ENCODE data around the gene YAF2.
A peak's percentile ranks its signal among the peaks of the same experiment; 100 is the strongest.

YAF2 gene

DNA sequence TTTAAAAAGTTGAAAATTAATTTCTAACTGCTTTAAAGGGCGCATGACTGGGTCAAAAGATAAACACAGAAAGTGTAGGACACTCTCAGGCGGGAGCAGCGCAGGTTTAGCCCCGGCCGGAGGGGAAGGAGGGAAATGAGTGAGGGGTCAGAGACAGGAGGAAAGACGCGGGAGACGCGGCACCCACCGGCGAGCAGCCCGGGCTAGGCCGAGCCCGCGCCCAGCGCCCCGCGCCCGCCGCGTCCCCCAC lies 94.0 kb downstream of the YAF2 start:
- H3K36me3 ChIP-seq (ENCODE audit: insufficient read depth, low read length), result no peaks in the 10 kb centered on the region
- DNase-seq (ENCODE audit: low read depth, low spot score), result no peak
- no peak overlapping the region for H3K27ac ChIP-seq
- no peaks in the 10 kb centered on the region for H3K9me3 ChIP-seq (ENCODE audit: low read depth, low read length)
- TF ChIP-seq EZH2 (IDR thresholded peaks at IDR 0.05), result no peak
- no peak for TF ChIP-seq POLR2AphosphoS5 (IDR thresholded peaks at IDR 0.05; ENCODE audit: borderline replicate concordance, low read depth, low read length)
- TF ChIP-seq FOXP2 (optimal IDR thresholded peaks at IDR 0.05; ENCODE audit: control extremely low read depth, extremely low read length, insufficient read depth), result no peak
- peak overlapping the region; percentile 97 for H3K4me3 ChIP-seq
- peak overlapping the region; percentile 81 for H3K9ac ChIP-seq (ENCODE audit: insufficient read length)

DNA sequence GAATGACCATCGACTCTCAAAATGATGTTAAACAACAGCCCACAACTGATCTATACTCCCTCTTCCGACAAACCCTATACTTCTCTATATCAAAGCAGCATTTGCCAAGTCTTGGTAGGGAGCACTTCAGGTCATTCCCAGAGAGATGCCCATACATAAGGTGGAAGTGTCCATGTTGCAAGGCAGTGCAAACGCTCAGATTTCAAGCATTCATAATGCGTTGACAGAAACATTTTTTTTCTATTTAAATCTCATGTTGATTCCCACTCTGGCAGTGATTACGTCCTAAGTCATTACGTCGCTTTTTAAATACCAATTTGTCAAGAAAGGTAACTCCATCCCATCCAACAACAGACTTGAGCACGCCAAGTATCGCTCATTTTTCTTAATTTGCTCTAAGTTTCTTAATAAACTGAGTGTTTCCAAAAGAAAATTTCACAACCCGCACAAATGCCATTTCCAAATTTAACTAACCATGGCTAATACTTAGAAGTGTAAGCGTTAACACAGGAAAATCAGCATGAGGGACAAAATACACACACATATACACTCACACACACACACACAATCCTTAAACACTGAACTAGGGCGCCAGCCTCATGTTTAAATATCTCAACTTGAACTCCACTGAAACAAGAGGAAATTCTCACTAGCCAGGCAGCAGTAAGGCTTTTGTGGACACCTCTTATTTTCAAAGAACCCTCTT lies 94.4 kb downstream of the YAF2 start:
- Histone ChIP-seq H3K9me3 (ENCODE audit: low read depth, low read length) (no peaks in the 10 kb centered on the region), H3K4me3 (peak overlapping the region; percentile 97), H3K27ac (no peak overlapping the region), H3K9ac (ENCODE audit: insufficient read length) (peak overlapping the region; percentile 81), H3K36me3 (ENCODE audit: insufficient read depth, low read length) (no peaks in the 10 kb centered on the region)
- TF ChIP-seq EZH2 (IDR thresholded peaks at IDR 0.05), result no peak
- DNase-seq (ENCODE audit: low read depth, low spot score), result no peak

DNA sequence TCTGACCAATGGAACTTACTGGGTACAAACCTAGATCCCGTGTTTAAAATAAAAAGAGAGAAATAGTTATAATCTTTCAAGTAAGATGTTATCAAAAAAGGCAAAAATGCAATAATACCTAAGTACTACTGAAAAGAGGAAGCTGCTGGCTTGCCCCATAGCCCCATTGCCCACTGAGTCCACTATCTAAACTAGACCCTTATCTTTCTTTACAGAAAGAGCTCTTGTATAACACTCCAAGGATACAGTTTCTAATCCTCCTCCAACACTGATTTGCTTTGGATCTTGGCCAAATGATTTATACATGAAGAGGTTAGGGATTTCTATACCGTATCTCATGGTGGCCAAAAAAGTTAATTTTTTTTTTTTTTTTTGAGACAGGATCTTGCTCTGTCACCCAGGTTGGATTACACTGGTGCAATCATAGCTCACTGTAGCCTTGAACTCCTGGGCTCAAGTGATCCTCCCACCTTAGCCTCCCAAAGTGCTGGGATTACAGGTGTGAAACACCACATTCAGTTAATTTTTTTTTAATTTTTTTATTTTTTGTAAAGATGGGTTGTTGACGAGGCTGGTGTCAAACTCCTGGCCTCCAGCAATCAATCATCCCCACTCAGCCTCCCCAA lies 96.0 kb downstream of the YAF2 start:
- Histone ChIP-seq H3K27ac (no peak overlapping the region), H3K4me3 (no peak overlapping the region)
- no peak for TF ChIP-seq EZH2 (IDR thresholded peaks at IDR 0.05)
- no peak for TF ChIP-seq FOXP2 (optimal IDR thresholded peaks at IDR 0.05; ENCODE audit: control extremely low read depth, extremely low read length, insufficient read depth)
- TF ChIP-seq POLR2AphosphoS5 (IDR thresholded peaks at IDR 0.05; ENCODE audit: borderline replicate concordance, low read depth, low read length), result no peak

DNA sequence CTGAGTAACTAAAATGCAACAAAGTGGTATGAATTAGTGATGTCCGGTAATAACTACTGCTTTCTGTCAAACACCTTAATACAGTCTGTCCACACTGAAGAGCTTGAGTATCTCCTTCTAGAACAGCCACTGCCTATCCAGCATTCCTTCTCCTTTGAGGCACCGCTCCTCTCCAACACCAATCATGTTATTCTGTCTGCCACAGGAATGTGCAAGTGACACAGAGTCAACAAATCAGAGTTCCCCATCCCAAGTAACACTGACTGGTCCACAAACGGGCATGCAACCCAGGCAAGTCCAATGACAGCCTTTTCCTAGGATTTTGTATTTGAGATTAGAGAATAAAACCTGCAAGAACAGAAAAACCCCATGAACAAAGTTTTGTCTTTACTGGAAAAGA lies 97.1 kb downstream of the YAF2 start:
- Histone ChIP-seq H3K36me3 (ENCODE audit: insufficient read depth, low read length) (no peaks in the 10 kb centered on the region), H3K9me3 (ENCODE audit: low read depth, low read length) (no peaks in the 10 kb centered on the region), H3K4me3 (no peak overlapping the region), H3K9ac (ENCODE audit: insufficient read length) (no peak overlapping the region), H3K27ac (no peak overlapping the region)
- DNase-seq (ENCODE audit: low read depth, low spot score), result no peak
- TF ChIP-seq POLR2AphosphoS5 (IDR thresholded peaks at IDR 0.05; ENCODE audit: borderline replicate concordance, low read depth, low read length), result no peak
- no peak for TF ChIP-seq EZH2 (IDR thresholded peaks at IDR 0.05)

More for the DNA sequence above, 96.0 kb downstream of the YAF2 start:
- Histone ChIP-seq H3K36me3 (ENCODE audit: insufficient read depth, low read length) (no peaks in the 10 kb centered on the region), H3K9ac (ENCODE audit: insufficient read length) (no peak overlapping the region), H3K9me3 (ENCODE audit: low read depth, low read length) (no peaks in the 10 kb centered on the region)
- no peak for DNase-seq (ENCODE audit: low read depth, low spot score)

DNA sequence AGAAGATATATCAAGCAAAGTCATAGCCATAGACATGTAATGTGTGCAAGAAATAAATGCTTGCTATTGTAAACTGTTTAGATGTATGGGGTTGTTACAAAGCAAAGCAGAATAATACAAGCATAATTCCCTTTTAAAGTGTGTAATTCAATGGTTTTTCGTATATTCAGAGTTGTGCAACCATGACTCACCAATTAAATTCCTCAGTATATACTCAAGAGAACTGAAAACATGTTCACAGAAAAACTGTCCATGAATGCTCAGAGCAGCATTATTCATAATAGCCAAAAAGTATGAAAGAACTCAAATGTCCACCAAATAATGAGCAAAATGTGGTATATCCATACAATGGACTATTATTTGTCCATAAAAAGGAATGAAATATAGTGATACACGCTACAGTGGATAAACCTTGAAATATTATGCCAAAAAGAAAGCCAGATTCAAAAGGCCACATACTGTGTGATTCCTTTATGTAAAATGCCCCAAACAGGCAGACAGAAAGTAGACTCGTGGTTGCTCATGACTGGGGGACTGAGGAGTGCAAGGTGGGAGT lies 102.7 kb downstream of the YAF2 start:
- Histone ChIP-seq H3K4me3 (no peak overlapping the region), H3K36me3 (ENCODE audit: insufficient read depth, low read length) (peaks cover 8% of the 10 kb centered on the region; the same call in 1 of the 2 replicates), H3K27ac (no peak overlapping the region), H3K9ac (ENCODE audit: insufficient read length) (no peak overlapping the region), H3K9me3 (ENCODE audit: low read depth, low read length) (0 out of 2 replicates have a peak, but pooled peaks cover 2% of the 10 kb centered on the region)
- DNase-seq (ENCODE audit: low read depth, low spot score), result no peak
- TF ChIP-seq POLR2AphosphoS5 (IDR thresholded peaks at IDR 0.05; ENCODE audit: borderline replicate concordance, low read depth, low read length) (no peak), EZH2 (IDR thresholded peaks at IDR 0.05) (no peak), FOXP2 (optimal IDR thresholded peaks at IDR 0.05; ENCODE audit: control extremely low read depth, extremely low read length, insufficient read depth) (no peak)

DNA sequence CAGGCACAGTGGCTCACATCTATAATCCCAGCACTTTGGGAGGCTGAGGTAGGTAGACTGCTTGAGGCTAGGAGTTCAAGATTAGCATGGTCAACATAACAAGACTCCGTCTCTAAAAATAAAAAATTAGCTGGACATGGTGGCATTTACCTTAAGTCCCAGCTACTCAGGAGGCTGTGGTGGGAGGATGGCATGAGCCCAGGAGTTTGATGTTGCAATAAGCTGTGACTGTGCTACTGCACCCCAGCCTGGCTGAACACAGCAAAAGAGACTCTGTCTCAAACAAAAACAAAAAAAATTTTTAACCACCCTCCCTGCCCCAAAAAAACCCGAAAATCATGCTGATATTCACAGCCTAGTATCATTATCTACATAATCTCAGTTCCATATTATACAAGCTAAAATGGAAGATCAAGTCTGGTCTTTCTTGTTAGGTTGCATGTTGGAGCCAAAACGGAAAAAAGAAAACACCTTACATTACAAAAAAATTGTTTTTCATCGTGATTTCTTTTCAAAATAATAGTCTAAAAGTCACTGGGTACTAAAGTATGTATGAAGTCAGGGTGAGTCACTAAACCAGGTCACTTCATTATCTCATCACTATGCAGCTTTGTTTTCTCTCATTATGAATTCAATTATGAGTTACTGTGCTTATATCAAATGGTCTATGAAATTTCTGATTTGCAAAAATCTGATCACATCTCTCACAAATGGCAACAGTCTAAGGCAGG lies 107.2 kb downstream of the YAF2 start:
- no peak for TF ChIP-seq POLR2AphosphoS5 (IDR thresholded peaks at IDR 0.05; ENCODE audit: borderline replicate concordance, low read depth, low read length)
- no peak for TF ChIP-seq FOXP2 (optimal IDR thresholded peaks at IDR 0.05; ENCODE audit: control extremely low read depth, extremely low read length, insufficient read depth)
- TF ChIP-seq EZH2 (IDR thresholded peaks at IDR 0.05), result no peak
- Histone ChIP-seq H3K36me3 (ENCODE audit: insufficient read depth, low read length) (peaks cover 8% of the 10 kb centered on the region; the same call in 1 of the 2 replicates), H3K9ac (ENCODE audit: insufficient read length) (peak overlapping the region; percentile 45), H3K4me3 (peak overlapping the region; percentile 38), H3K27ac (peak overlapping the region; percentile 64), H3K9me3 (ENCODE audit: low read depth, low read length) (0 out of 2 replicates have a peak, but pooled peaks cover 2% of the 10 kb centered on the region)
- no peak for DNase-seq (ENCODE audit: low read depth, low spot score)

DNA sequence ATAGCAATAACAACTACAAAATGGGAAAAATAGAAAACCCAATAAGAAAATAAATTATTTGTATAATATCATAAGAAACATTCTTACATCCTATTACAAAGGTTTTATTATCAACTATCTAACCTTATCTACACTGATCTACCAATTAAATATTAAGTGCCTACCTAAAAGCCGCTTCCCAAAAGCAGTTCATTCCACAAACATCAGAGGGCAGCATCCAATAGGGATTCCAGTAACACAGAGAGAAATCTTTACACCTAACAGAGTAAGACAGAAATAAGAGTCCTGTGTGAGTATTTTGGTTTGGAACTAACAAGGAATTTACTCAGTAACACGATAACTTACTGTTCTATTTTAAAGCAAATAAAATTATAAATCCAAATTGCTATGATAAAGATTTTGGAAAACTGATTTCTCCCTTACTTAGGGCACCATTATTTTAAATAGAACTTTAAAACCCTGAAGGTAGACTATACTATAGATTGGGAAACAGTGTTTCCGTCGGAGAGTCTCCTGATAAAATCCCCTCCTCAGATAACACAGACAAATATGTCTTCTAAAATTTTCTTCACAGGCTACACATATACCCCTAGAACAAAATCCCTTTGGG lies 108.3 kb downstream of the YAF2 start:
- Histone ChIP-seq H3K9me3 (ENCODE audit: low read depth, low read length) (no peaks in the 10 kb centered on the region), H3K4me3 (peak overlapping the region; percentile 38; the same call in 1 of the 2 replicates), H3K36me3 (ENCODE audit: insufficient read depth, low read length) (no peaks in the 10 kb centered on the region), H3K27ac (peak overlapping the region; percentile 64), H3K9ac (ENCODE audit: insufficient read length) (peak overlapping the region; percentile 32)
- peak; percentile 62 for DNase-seq (ENCODE audit: low read depth, low spot score)
- TF ChIP-seq POLR2AphosphoS5 (IDR thresholded peaks at IDR 0.05; ENCODE audit: borderline replicate concordance, low read depth, low read length) (no peak), EZH2 (IDR thresholded peaks at IDR 0.05) (no peak), FOXP2 (optimal IDR thresholded peaks at IDR 0.05; ENCODE audit: control extremely low read depth, extremely low read length, insufficient read depth) (no peak)

DNA sequence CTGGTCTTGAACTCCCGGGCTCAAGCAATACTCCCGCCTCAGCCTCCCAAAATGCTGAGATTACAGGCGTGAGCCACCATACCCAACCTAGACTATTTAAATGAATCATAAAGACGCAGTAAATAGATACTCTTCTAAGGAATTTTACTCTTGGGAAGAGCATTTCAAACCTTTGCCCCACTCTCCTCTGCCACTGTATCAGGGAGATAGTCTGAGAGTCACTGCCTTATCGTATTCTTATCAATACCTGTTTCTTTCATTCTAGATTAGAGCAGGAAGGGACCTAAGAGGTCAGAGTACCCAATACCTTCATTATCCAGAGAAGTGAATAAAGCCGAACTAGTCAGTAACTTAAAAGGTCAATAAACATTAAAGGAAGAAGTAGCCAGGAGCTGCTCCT lies 109.2 kb downstream of the YAF2 start:
- no peaks in the 10 kb centered on the region for H3K36me3 ChIP-seq (ENCODE audit: insufficient read depth, low read length)
- H3K27ac ChIP-seq, result no peak overlapping the region
- H3K4me3 ChIP-seq, result no peak overlapping the region
- DNase-seq (ENCODE audit: low read depth, low spot score), result no peak
- no peaks in the 10 kb centered on the region for H3K9me3 ChIP-seq (ENCODE audit: low read depth, low read length)
- no peak for TF ChIP-seq FOXP2 (optimal IDR thresholded peaks at IDR 0.05; ENCODE audit: control extremely low read depth, extremely low read length, insufficient read depth)
- TF ChIP-seq POLR2AphosphoS5 (IDR thresholded peaks at IDR 0.05; ENCODE audit: borderline replicate concordance, low read depth, low read length), result no peak
- no peak for TF ChIP-seq EZH2 (IDR thresholded peaks at IDR 0.05)
- no peak overlapping the region for H3K9ac ChIP-seq (ENCODE audit: insufficient read length)
